Smooth muscle cell (in vitro differentiated cells): ENCODE measurements around the gene PTK6. TPM values are rescaled to one million over a fixed set of nuclear protein-coding genes. Genes with fewer than 3 reads are reported as not detected.

Source experiments
- DNase-seq: peaks from one replicate; lab custom pipeline; 2025; ENCODE audit not compliant: unreplicated experiment; lab: John Stamatoyannopoulos, UW
- H2AFZ ChIP-seq: fragments of 200-600 bp; sonication (generic); 2 replicates; pipeline ENCODE4 v1.6.0; 2016; ENCODE audit warnings: antibody characterized with exemption, low read depth, mild to moderate bottlenecking
- H3F3A ChIP-seq: fragments of 200-600 bp; sonication (generic); 2 replicates; pipeline ENCODE4 v1.6.0; 2017; ENCODE audit warnings: antibody characterized with exemption, low read depth
- H3K27ac ChIP-seq: fragments of 200-600 bp; sonication (generic); 2 replicates; pipeline ENCODE4 v1.5.1; 2016; ENCODE audit warnings: low read depth, mild to moderate bottlenecking
- H3K27me3 ChIP-seq: fragments of 200-600 bp; sonication (generic); 2 replicates; pipeline ENCODE4 v1.6.1; 2016; ENCODE audit warnings: low read depth, mild to moderate bottlenecking
- H3K36me3 ChIP-seq: fragments of 200-600 bp; sonication (generic); 2 replicates; pipeline ENCODE4 v1.5.1; 2016; ENCODE audit warnings: low read depth
- H3K4me1 ChIP-seq: fragments of 200-600 bp; sonication (generic); 2 replicates; pipeline ENCODE4 v1.5.1; 2016; ENCODE audit warnings: low read depth
- H3K4me2 ChIP-seq: fragments of 200-600 bp; sonication (generic); 2 replicates; pipeline ENCODE4 v1.6.0; 2016; ENCODE audit warnings: mild to moderate bottlenecking
- H3K4me3 ChIP-seq: fragments of 200-600 bp; sonication (generic); 2 replicates; pipeline ENCODE4 v1.5.1; 2016; ENCODE audit warnings: mild to moderate bottlenecking
- H3K79me2 ChIP-seq: fragments of 200-600 bp; sonication (generic); 2 replicates; pipeline ENCODE4 v1.6.0; 2016; ENCODE audit warnings: low read depth, mild to moderate bottlenecking
- H3K9ac ChIP-seq: fragments of 200-600 bp; sonication (generic); 2 replicates; pipeline ENCODE4 v1.6.0; 2016; ENCODE audit warnings: low read depth
- H3K9me3 ChIP-seq: fragments of 200-600 bp; sonication (generic); replicated peaks from 2 replicates; pipeline ENCODE4 v1.5.1; 2016; ENCODE audit warnings: low read depth
- H4K20me1 ChIP-seq: fragments of 200-600 bp; sonication (generic); 2 replicates; pipeline ENCODE4 v1.6.0; 2016; ENCODE audit warnings: low read depth
- CTCF ChIP-seq: fragments of 200-600 bp; sonication (generic); IDR thresholded peaks from 2 replicates; pipeline ENCODE4 v1.5.1; 2017; ENCODE audit warnings: borderline replicate concordance, mild to moderate bottlenecking, antibody characterized with exemption; ENCODE audit not compliant: insufficient read depth, poor library complexity, severe bottlenecking
- WGBS: methylation state at CpG from one replicate; pipeline ENCODE4 v1.1.7; 2016; ENCODE audit warnings: low lambda C conversion rate; 5-methylcytosine and 5-hydroxymethylcytosine counted together
- polyA plus RNA-seq: library from polyadenylated mRNA; unstranded; fragments of >200 nt; fragmentation: Nextera tagmentation; extraction: Ambion mirVana; gene quantifications from 2 replicates; pipeline ENCODE4 v1.2.1, GENCODE V29; 2016
- total RNA-seq: library from RNA; depleted of rRNA; stranded (reverse); fragments of >200 nt; gene quantifications from 2 replicates; pipeline ENCODE4 v1.2.3, GENCODE V29; 2014

The PTK6 gene
- total and polyA plus RNA-seq, 2 experiments from 2014 or later = 0.05 TPM; not detected in 1

GRCh38 chr20:63562461-63563224 lies 25.5 kb upstream of the PTK6 start:
- no peaks in the 10 kb centered on the region for H3K36me3 ChIP-seq
- H3K4me3 ChIP-seq = no peak overlapping the region
- DNase-seq = no peak
- H3K9ac ChIP-seq = no peak overlapping the region
- H3K4me2 ChIP-seq = no peak overlapping the region
- no peaks in the 10 kb centered on the region for H3F3A ChIP-seq
- WGBS = 97% methylated on average over 44 of the region's 54 CpGs
- no peaks in the 10 kb centered on the region for H3K9me3 ChIP-seq
- no peaks in the 10 kb centered on the region for H3K79me2 ChIP-seq
- no peaks in the 10 kb centered on the region for H3K4me1 ChIP-seq
- no peaks in the 10 kb centered on the region for H4K20me1 ChIP-seq
- TF ChIP-seq CTCF = no peak
- H3K27me3 ChIP-seq = no peaks in the 10 kb centered on the region
- H2AFZ ChIP-seq = no peak overlapping the region
- no peak overlapping the region for H3K27ac ChIP-seq

DNA sequence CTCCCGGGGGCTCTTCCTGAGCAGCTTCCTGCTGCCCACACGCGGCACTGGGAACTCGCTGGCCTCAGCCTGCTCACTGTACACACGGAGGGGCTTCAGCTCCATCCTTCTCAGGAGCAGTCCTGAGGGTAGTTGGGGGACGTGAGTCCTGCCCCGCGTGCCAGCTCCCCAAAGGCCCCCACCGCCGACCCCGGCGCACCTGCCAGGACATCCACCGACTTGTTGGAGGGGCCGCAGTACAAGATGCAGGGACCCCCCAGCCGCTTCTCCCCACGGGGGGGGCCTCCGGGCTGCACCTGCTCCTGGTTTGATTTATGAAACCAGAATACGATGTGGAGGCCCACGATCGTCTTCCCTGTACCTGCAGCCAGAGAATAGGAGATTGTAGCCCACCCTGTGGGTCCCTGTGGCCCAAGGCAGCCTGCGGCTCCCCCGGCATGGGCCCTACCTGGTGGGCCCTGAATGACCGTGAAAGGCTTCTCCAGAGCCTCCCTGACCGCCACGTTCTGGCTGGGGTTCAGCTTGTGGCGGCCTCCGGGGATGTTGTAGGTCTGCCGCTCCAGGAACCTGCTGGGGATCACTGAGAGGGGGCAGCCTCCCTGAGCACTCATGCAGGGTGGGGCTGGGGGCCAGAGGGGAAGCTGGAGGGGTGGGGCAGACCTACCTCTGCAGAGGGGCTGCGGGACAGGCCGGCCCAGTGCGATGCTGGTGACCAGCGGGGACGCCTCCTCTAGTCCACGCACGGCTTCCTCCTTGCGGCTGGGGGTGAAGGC lies 24.6 kb upstream of the PTK6 start:
- Histone ChIP-seq H4K20me1 (no peaks in the 10 kb centered on the region), H3K9ac (no peak overlapping the region), H3K9me3 (no peaks in the 10 kb centered on the region), H2AFZ (no peak overlapping the region), H3K4me2 (no peak overlapping the region), H3K4me1 (no peaks in the 10 kb centered on the region), H3K27ac (no peak overlapping the region), H3K4me3 (no peak overlapping the region), H3K79me2 (no peaks in the 10 kb centered on the region), H3K27me3 (no peaks in the 10 kb centered on the region), H3K36me3 (no peaks in the 10 kb centered on the region), H3F3A (no peaks in the 10 kb centered on the region)
- WGBS = 96% methylated on average over 34 of the region's 36 CpGs
- TF ChIP-seq CTCF = no peak
- no peak for DNase-seq

DNA sequence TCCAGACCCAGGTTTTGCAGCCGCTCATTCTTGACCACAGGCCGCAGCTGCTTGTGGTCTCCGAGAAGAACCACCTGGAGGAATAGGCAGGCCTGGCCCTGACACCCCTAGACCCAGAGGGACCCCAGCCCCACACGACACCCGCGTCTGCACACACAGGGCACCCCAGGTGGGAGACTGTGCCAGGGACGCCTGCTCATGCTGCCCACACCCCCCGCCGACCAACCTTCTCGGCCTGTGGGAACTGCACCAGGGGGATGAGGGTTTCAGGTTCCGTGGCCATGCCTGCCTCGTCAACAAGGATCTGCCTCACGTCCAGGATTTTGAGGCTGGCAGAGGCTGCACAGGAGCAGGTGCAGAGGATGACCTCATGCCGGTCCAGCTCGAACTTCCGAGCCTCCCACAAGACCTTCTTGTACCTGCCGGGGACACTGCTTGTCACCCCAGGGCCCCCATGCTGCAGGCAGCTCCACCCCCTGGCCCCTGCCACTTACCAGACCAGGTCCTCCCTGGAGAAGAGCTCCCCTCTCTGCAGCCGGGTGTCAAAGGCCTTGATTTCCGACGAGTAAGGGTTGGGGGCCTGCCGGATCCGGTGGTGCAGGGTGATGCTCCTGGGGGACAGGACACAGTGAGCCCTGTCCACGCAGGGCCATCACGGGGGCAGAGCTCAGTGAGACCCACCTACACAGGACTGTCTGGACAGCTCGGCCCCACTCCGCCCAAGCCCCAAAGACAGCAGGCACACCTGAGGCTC lies 23.9 kb upstream of the PTK6 start:
- Histone ChIP-seq H3K4me3 (no peak overlapping the region), H3F3A (no peaks in the 10 kb centered on the region), H3K27ac (no peak overlapping the region), H3K36me3 (no peaks in the 10 kb centered on the region), H4K20me1 (no peaks in the 10 kb centered on the region), H3K27me3 (no peaks in the 10 kb centered on the region), H3K4me1 (no peaks in the 10 kb centered on the region), H3K79me2 (no peaks in the 10 kb centered on the region), H3K9me3 (no peaks in the 10 kb centered on the region), H3K4me2 (no peak overlapping the region), H2AFZ (no peak overlapping the region), H3K9ac (no peak overlapping the region)
- TF ChIP-seq CTCF = no peak
- DNase-seq = no peak
- 95% methylated on average over 23 of the region's 26 CpGs for WGBS
